Activated CD4-positive, alpha-beta T cell treated with anti-CD3 and anti-CD28 coated beads for 48 hours (primary cell): Measurements from ENCODE around the gene ARFRP1.
A peak's percentile ranks its signal among the peaks of the same experiment; 100 is the strongest.

Source experiments
- DNase-seq: peaks from one replicate; pipeline ENCODE4 v3.0.0-alpha.2; 2020

The ARFRP1 gene

DNA sequence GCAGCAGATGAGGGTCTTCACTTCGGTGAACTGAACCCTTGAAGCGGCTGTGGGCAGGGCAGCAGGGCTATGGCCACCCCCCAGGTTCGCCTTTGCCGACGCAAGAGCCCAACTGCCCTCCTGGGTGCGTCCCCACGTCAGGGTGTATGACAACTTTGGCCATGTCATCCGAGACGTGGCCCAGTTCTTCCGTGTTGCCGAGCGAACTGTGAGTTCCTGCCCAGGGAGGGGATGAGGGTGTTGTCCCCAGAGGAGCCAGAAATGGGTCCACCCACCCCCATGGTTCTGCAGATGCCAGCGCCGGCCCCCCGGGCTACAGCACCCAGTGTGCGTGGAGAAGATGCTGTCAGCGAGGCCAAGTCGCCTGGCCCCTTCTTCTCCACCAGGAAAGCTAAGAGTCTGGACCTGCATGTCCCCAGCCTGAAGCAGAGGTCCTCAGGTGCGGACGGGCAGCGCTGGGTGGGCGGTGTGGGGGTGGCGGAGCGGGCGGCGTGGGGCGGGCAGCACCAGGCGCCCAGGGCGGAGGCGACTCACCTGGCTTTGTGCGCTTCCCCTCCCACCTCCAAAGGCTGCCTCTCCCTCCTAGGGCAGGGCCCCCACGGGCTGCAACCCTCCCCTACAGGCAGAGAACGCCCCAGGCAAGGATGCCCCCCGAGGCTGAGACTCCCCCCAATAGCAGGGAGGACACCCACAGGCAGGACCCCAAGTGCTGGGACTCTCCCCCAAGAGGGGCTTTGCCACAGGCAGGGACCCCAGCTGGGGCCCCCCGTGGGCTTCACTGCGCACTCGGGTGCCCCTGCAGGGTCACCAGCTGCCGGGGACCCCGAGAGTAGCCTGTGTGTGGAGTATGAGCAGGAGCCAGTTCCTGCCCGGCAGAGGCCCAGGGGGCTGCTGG, 17.5 kb downstream of the ARFRP1 start:
- no peak for DNase-seq

DNA sequence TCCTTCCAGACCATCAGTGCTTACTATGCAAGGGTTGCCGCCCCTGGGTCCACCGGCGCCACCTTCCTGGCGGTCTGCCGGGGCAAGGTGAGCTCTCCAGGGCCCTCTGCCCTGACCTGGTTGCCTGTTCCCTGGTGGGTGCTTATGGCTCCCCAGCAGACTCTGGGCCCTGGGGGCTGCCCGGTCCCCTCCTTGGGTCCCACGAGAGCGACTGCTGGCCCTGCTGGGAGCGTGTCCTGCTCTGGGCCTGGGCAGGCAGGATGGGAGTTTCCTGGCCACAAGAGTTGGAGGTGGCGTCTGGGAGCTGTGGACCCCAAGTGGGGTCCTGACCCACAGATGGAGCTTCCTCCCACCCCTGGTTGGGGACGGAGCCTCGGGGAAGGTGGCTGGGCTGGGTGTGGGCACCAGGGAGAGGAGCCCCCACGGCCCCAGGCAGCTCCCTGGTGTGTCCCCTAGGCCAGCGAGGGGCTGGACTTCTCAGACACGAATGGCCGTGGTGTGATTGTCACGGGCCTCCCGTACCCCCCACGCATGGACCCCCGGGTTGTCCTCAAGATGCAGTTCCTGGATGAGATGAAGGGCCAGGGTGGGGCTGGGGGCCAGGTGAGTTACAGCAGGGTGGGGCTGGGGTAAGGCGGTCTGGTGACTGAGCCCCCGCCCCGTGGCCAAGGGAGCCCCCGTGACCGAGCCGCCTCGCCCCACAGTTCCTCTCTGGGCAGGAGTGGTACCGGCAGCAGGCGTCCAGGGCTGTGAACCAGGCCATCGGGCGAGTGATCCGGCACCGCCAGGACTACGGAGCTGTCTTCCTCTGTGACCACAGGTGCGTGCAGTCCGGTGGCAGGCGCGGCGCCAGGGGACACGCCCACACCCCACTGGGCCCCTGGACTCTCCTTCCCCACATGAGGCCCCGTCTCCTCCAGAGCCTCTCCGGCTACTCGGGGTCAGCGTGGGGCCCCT, 18.5 kb downstream of the ARFRP1 start:
- no peak for DNase-seq

DNA sequence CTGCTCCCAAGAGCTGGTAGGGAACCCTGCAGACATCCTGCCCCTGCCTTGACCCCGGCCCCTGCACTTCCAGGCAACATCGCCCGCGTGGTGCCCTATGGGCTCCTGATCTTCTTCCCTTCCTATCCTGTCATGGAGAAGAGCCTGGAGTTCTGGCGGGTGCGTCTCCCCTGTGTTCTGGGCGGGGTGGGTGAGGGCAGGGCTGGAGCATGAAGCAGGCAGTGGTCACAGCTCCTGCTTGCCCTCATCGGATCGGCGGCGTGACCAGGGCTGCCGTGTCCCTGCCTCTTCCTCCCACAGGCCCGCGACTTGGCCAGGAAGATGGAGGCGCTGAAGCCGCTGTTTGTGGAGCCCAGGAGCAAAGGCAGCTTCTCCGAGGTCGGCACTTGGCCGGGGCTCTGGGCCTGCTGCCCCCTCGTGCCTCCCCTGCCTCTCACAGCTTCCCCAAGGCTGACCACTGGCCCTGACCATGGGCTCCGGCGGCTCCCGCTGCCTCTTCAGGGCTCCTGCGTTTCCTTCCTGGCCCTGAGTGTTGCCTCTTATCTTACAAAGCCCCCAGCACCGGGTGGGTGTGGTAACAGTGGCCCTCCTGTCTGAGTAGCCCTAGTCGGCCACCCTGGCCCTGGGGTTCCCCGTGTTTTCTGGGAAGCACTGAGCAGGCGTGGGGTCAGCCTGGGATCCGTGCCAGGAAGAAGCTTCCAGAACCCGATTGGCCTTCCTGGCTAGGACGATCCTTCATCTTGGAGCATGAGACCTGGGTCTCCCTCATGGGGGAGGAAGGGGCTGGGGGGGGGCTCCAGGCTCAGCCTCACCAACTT, 19.3 kb downstream of the ARFRP1 start:
- DNase-seq = no peak

DNA sequence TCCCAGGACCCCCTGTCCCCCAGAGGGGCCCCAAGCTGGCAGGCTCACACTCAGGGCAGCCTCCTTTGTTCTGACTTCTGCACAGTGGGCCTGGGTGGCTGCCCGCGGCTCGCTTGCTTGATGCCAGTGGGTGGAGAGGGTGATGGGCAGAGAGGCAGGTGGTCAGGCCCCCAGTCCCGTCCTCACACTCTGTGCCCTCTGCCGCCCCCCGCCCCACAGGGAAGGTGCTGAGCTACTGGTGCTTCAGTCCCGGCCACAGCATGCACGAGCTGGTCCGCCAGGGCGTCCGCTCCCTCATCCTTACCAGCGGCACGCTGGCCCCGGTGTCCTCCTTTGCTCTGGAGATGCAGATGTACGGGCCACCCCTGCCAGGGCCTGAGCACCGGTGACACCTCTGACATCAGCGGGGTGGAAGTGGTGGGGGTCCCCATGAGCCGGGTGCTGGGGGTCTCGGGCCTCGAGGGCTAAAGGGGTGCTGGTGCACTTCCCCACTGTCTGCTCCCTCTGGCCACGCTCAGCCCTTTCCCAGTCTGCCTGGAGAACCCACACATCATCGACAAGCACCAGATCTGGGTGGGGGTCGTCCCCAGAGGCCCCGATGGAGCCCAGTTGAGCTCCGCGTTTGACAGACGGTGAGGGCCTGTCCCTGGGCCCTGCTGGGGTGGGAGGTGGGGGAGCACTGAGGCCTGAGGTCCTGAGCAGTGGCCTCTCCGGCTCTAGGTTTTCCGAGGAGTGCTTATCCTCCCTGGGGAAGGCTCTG, 20.2 kb downstream of the ARFRP1 start:
- DNase-seq = no peak

DNA sequence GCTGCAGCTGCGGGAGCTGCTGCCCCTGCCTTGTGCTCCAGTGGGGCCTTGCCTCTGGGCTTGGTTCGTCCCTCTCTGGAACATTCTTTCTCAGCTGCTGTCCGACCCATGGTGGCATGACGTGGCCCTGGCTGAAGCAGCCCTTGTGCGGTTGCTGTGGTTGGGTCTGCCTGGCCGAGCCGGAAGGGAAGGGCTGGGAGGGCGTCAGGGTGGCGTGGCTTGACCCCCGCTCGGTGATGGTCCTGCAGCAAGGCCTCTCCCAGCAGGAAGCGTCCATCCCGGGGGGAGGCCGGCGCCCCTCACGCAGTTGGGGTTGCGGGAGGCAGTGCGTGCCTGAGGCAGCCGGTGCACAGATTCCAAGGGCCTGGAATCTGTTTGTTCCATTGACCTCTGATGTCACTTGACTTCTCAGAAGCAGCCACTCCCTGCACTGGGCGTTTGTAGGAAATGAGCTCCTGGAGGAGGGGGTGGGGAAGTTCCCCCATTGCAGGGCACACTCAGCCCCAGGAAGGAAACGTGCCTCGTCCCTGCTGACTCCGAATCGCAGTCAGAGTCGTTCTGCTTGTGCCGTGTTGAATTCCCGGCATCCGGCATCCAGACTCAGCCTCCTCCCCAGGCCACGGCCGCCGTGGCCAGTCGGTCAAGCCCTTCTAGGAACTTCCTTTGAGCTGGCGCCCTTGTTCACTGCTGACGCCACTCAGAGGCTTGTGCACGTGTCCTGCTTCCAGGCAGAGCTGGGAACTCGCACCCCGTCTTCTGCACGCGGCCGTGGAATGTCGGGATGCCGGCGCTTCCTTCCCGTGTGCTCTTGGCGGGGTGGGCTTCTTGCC, 21.1 kb downstream of the ARFRP1 start:
- peak; percentile 76 for DNase-seq

DNA sequence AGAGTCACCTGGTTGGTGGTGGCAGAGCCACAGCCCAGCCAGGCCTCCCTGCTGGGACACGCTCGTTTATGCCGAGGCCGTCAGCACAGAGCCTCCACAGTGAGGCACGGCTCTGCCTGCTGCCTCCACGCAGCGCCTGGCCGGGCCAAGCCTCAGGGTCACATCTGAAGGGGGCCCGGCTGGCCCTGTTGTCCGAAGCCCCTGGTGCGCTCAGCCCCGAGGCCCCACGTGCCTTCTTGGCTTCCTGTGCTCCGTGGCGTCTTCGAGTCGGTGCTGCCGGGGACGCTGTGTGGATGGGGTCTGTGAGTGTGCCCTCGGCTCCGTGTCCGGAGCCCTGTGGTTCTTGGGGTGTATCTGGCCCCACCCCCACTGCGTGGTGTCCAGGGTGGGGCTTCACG, 21.7 kb downstream of the ARFRP1 start:
- DNase-seq = no peak

DNA sequence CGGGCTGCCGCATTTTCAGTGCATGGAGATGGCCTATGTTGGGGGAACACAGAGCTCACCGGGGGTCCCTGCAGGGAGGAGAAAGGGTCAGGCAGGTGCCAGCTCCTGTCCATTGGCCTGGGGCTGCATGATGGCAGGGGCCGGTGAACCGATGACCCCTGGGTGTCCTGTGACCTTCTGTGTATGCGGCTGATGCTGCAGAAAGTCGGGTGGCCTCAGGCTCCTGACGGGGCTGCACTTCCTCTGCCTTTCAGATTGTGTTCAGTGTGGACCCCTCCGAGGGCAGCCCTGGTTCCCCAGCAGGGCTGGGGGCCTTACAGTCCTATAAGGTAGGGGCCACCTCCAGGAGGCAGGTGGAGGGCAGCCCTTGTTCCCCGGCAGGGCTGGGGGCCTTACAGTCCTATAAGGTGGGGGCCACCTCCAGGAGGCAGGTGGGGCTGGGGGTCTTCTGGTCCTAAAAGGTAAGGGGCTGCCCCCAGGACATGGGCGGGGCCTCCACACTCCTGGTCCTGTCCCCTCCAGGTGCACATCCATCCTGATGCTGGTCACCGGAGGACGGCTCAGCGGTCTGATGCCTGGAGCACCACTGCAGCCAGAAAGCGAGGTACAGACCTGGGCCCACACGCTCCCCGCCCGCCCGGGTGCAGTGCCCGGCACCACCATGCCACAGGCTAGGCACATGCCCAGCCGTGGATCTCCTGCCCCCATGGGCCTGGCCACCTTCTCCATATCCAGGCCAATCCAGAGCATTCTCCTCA, 22.3 kb downstream of the ARFRP1 start:
- no peak for DNase-seq

DNA sequence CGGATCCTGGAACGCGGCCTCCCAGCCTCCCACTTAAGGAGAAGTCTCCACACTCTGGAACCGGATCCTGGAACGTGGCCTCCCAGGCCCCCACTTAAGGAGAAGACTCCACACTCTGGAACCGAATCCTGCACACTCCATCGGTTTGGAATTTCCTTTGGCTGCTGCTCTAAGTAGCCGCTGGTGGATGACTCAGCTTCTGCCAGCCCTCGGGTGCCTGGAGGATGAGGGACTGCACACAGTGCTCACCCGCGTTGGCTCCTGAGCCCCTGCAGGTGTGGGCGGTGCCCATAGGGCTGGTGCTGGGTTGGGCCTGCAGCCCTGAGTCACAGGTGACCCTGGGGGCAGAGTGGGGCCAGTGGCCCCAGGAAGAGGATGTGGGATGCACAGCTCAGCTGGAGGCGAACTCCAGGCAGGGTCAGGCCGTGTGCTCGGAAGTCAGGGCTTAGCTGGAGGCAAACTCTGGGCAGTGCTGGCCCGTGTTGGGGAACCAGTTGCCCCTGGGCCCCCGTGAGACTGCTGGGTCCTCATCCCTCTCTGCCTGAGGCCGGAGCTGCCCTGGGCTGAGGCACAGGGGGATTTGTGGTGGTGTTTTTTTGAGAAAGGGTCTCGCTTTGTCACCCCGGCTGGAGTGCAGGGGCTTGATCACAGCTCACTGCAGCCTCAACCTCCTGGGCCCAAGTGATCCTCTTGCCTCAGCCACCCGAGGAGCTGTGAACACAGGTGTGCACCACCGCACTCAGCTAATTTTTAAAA, 25.2 kb downstream of the ARFRP1 start:
- no peak for DNase-seq

DNA sequence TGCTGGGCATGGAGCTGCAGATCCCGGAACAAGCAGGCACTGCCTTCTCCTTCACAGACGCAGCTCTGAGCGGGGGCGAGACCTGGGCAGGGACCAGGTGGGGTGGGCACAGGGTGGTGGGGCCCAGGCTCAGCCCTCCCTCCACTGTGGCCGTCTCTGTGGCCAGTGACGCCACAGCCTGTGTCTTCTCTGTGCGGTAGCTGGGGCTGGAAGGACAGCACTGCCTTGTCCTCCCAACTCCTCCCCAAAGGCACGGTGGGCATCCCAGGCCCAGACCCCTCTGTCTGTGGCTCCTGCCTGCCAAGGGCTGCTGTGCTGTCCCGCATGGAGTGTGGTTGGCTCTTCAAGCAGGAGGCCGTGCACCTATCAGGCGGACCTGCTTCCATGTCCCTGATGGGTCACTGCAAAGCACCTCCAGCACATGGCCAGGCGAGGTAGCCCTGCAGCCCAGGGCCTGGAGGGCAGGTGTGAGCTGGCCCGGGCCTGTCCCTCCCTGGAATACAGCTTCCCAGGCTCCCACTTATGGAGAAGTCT, 26.1 kb downstream of the ARFRP1 start:
- DNase-seq = no peak

DNA sequence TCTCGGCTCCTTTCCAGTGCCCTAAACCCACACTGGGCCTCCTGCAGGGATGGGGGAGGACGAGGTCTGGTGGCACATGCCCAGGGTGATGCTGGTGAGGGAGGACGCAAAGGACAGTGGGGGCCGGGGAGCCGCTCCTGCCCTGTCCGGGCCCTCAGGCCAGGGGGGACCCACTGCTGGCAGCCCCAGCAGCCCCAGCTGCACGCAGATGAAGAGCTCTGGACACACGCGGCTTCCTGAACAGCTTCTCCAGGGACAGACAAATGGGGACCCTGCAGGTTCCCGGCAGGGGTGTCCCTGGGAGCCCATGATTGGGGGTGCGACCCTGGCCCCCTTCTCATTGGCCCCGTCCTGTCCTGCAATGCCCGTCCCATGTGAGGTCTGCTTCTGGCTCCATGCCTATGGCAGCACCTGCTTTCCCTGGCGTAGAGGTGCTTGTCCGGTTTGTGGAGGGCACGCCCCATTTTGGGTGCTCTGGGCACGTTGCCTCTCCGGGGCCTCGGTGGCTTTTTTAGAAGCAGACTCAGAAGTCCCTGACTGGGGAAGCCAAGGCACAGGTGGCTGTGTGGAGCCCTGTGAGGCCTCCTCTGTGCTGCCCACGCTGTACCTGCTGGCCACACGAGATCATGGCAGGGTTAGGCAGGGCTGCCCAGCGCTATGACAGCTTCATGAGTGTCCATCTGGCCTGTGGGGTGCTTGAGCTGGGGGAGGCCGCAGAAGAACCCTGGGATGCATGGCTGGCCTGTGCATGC, 26.7 kb downstream of the ARFRP1 start:
- DNase-seq = no peak

DNA sequence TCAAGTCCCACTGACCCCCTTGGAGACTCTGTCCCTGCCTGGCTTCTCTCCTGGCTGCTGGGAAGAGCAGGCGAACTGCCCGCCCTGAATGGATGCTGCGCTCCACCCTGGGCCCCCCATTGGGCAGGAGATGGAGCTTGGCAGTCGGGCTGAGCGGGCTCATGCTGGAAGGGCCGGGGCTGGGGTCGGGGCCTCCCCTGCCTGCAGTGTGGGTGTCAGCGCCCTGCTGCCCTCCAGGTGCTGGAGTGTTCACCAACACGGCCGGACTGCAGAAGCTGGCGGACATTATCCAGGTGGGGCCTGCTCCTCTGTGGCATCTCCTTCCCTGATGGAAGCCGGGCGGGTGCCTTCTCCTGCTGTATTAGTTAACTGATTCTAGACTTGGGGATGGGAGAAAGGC, 27.3 kb downstream of the ARFRP1 start:
- no peak for DNase-seq

DNA sequence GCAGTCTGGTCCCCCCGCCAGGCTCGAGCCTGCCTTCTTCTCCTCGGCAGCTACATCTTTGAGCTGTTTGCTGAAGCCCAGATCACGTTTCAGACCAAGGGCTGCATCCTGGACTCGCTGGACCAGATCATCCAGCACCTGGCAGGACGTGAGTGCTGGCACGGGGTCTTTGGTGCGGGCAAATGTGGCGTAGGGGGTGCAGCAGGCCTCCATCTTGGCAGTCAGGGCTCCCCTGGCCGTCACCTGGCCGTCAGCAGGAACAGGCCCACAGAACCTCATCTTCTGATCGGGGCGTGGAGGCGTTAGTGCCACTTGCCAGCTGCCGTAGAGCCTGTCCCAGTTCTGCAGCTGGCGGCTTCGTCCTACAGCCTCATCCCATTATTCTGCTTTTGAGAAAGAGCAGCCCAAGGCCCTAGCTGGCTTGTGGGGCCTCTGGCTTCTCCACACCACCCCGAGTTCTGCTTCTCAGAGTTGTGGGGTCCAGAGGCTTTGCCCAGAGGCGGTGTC, 27.9 kb downstream of the ARFRP1 start:
- no peak for DNase-seq

DNA sequence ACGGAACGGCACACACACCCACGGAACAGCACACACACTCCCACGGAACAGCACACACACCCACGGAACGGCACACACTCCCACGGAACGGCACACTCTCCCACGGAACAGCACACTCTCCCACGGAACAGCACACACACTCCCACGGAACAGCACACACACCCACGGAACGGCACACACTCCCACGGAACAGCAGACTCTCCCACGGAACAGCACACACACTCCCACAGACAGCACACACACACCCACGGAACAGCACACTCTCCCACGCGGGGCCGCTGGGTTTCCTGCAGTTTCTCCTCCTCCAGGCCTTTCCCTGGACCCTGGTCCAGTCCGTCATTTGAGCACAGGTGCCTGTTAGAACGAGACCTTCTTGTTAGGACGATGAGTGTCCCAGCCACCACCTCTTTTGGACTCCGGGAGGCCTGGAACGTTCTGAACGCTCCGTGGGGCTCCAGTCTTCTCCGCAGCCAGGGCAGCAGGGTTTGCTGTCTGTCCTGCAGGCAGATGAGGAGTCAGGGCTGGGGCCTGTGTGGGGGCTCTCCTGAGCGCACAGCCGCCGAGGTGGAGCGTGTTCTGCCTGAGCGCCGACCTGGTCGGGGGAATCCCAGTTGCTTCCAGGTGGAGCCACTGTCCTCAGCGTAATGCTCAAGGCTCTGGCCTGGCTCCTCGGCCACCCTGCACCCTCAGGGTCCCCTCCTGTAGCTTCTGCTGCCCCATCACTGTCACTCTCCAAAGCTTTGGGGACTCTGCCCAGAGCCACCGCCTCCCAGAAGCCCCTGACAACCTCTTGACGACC, 28.9 kb downstream of the ARFRP1 start:
- DNase-seq = no peak

DNA sequence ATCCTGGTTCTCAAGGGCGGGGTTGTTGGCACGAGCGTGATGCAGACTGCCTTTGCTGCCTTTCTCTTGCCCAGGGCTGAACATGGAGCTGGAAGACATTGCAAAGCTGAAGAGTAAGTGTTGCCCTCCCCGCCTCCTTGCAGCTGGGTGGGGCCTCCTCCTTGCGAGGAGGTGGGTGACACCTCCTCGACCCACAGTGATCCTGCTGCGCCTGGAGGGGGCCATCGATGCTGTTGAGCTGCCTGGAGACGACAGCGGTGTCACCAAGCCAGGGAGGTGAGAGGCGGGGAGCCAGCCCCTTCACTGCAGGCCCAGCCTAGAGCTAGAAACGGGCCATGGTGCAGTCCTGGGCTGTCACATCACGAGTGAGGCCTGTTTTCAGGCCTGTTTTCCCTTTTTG, 29.7 kb downstream of the ARFRP1 start:
- no peak for DNase-seq

DNA sequence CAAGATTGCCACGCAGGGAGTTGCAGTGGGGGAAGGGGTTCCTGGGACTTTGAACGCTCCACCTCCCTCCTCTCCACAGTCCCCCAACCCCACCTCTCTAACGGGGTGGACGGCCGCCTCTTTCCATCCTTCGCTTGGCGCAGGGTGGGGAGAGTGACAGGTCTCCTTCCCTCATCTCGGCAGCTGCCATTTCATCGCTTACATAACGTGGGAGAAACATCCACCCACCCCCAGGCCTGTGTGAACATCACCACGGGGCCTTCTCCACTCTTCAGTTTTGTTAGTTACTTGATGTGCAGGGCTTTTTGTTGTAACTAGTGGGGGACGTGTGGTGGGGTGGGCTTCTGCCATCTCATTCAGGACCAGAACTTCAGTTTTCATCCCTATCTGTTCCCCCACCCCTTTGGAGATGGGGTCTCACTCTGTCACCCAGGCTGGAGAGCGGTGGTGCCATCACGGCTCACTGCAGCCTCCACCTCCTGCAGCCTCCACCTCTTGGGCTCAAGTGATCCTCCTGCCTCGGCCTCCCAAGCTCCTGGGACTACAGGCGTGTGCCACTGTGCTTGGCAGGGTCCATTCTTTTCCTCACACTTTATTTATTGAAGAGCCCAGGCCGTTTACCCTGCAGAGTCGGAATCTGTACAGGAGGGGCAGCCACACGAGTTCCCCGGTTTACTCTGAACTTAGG, 32.0 kb downstream of the ARFRP1 start:
- DNase-seq = no peak

DNA sequence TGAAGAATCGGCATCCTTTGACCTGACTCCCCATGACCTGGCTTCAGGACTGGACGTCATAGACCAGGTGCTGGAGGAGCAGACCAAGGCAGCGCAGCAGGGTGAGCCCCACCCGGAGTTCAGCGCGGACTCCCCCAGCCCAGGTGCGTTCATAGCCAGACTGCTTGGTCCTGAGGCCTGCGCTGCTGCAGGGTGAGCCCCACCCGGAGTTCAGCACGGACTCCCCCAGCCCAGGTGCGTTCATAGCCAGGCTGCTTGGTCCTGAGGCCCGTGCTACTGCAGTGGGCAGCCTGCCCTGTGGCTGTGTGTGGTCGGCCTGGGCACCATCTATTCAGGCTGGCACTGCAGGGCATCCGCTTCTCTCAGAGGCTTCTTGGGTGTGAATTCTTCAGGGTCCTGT, 33.8 kb downstream of the ARFRP1 start:
- DNase-seq = no peak

DNA sequence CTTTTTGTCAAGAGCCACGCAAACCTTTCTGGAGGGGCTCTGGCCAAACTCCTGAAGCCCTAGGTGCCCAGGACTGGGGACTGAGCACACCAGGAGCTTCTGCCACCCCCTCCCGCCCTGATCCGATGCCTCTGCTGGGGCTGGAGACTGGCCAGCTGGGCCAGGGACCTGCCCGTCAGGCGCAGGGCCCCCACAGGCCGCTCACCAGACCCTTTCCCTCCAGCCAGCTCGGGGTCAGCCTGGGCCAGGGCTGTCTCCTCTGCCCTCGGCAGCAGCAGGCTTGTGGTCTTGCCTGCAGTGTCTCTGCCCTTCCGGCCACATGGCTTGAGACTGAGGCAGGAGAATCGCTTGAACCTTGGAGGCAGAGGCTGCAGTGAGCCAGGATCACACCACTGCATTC, 35.1 kb downstream of the ARFRP1 start:
- no peak for DNase-seq
